MCF 10A (cell line): ENCODE data around the gene HMMR. TPM values are rescaled to one million over a fixed set of nuclear protein-coding genes. Genes with fewer than 3 reads are reported as not detected.

ENCODE experiments used
- BruUV-seq: library from RNA; stranded (reverse); fragments of 400-500 nt; replicated peaks from 2 replicates; lab custom pipeline; 2021; lab: Mats Ljungman, UMichigan
- CTCF ChIA-PET: fragments of 300-600 bp; sonication (Branson Sonifier 250); formaldehyde crosslinking; extraction: SDS; loops from one replicate; lab custom pipeline; 2021; ENCODE audit warnings: antibody characterized with exemption, inconsistent platforms; lab: Yijun Ruan, JAX
- POLR2A ChIA-PET: fragments of 300-600, 350-650 bp; sonication (Branson Sonifier 250); formaldehyde crosslinking; extraction: SDS; loops from one replicate; lab custom pipeline; 2020; ENCODE audit warnings: antibody characterized with exemption, inconsistent platforms; lab: Yijun Ruan, JAX
- DNase-seq: peaks from one replicate; pipeline ENCODE4 v3.0.0-alpha.2; 2018; ENCODE audit not compliant: unreplicated experiment
- H3K27ac Mint-ChIP-seq: one replicate; pipeline ENCODE4 v1.8.0; 2022; ENCODE audit warnings: mild to moderate bottlenecking, low read depth, mixed read lengths; ENCODE audit not compliant: unreplicated experiment
- H3K27me3 Mint-ChIP-seq: one replicate; pipeline ENCODE4 v1.8.0; 2022; ENCODE audit warnings: mixed read lengths; ENCODE audit not compliant: insufficient read depth, unreplicated experiment
- H3K36me3 Mint-ChIP-seq: one replicate; pipeline ENCODE4 v1.8.0; 2022; ENCODE audit warnings: mild to moderate bottlenecking, moderate library complexity, mixed read lengths; ENCODE audit not compliant: insufficient read depth, unreplicated experiment
- H3K4me1 Mint-ChIP-seq: one replicate; pipeline ENCODE4 v1.8.0; 2022; ENCODE audit warnings: mixed read lengths; ENCODE audit not compliant: insufficient read depth, unreplicated experiment
- H3K4me3 Mint-ChIP-seq: one replicate; pipeline ENCODE4 v1.8.0; 2022; ENCODE audit warnings: mild to moderate bottlenecking, moderate library complexity, mixed read lengths; ENCODE audit not compliant: unreplicated experiment
- H3K9me3 Mint-ChIP-seq: one replicate; pipeline ENCODE4 v1.8.0; 2022; ENCODE audit warnings: mixed read lengths; ENCODE audit not compliant: unreplicated experiment
- CTCF ChIP-seq: fragments of 200-600 bp; IDR thresholded peaks from one replicate; pipeline ENCODE4 v1.8.0; 2022; ENCODE audit warnings: antibody characterized with exemption, mild to moderate bottlenecking; ENCODE audit not compliant: unreplicated experiment
- intact Hi-C: fragments of 100-400 bp; cut with micrococcal nuclease; formaldehyde crosslinking; loops from 2 replicates; pipeline ENCODE4 v1.14.1; 2022
- total RNA-seq: library from RNA; stranded (reverse); gene quantifications from 2 replicates; pipeline ENCODE4 v1.2.3, GENCODE V29; 2022

The HMMR gene
- total RNA-seq, 1 experiment from 2014 or later: 43.5 TPM

GRCh38 chr5:163444526-163444925 lies 15.9 kb upstream of the HMMR start:
- ChIA-PET POLR2A (interaction anchor here (0.8 to 9.3 kb wide), 4 partner anchors 9 to 58 kb away, joined by 3 to 392 read pairs (median 3); partner anchors contain the start of genes HMMR and NUDCD2), CTCF (no interaction called here)
- DNase-seq: no peak
- H3K4me3 Mint-ChIP-seq: no peak overlapping the region
- peaks cover 15% of the 10 kb centered on the region for H3K4me1 Mint-ChIP-seq
- no peaks in the 10 kb centered on the region for H3K27me3 Mint-ChIP-seq
- no peak overlapping the region for H3K27ac Mint-ChIP-seq
- intact Hi-C loops: no loop called here
- H3K36me3 Mint-ChIP-seq: peaks cover 100% of the 10 kb centered on the region
- BruUV-seq: no TSS peak
- TF ChIP-seq CTCF: no peak
- H3K9me3 Mint-ChIP-seq: no peaks in the 10 kb centered on the region

- intact Hi-C loops: no loop called here
- no peak for DNase-seq
- Mint-ChIP-seq H3K4me3 (no peak overlapping the region), H3K9me3 (no peaks in the 10 kb centered on the region), H3K4me1 (peaks cover 7% of the 10 kb centered on the region), H3K27ac (no peak overlapping the region), H3K36me3 (peaks cover 99% of the 10 kb centered on the region), H3K27me3 (no peaks in the 10 kb centered on the region)
- BruUV-seq: no TSS peak
- CTCF ChIA-PET: interaction anchor here (0.6 kb wide), 1 partner anchor 36 kb away, joined by 3 read pairs; no protein-coding TSS in a partner anchor
- TF ChIP-seq CTCF: no peak
- POLR2A ChIA-PET: interaction anchor here (0.8 to 9.3 kb wide), 5 partner anchors 9 to 60 kb away, joined by 3 to 392 read pairs (median 3); partner anchors contain the start of genes HMMR, MAT2B and NUDCD2
These were observed 15.1 kb upstream of the HMMR start for GRCh38 chr5:163445345-163445744.

- no peak for TF ChIP-seq CTCF
- no TSS peak for BruUV-seq
- no peaks in the 10 kb centered on the region for H3K4me1 Mint-ChIP-seq
- H3K36me3 Mint-ChIP-seq: peaks cover 99% of the 10 kb centered on the region
- no peak for DNase-seq
- H3K9me3 Mint-ChIP-seq: no peaks in the 10 kb centered on the region
- no peak overlapping the region for H3K4me3 Mint-ChIP-seq
- ChIA-PET POLR2A (interaction anchor here (1.2 to 5.4 kb wide), 4 partner anchors 8 to 56 kb away, joined by 5 to 80 read pairs (median 28); partner anchors contain the start of genes CCNG1, HMMR and NUDCD2), CTCF (interaction anchor here (0.6 to 0.7 kb wide), 3 partner anchors 43 to 255 kb away, joined by 3 to 4 read pairs (median 3); partner anchors contain the start of gene MAT2B)
- intact Hi-C loops: no loop called here
- H3K27ac Mint-ChIP-seq: peak overlapping the region; percentile 23
- H3K27me3 Mint-ChIP-seq: no peaks in the 10 kb centered on the region
These were observed 13.2 kb upstream of the HMMR start for GRCh38 chr5:163447191-163447590.

- no peaks in the 10 kb centered on the region for H3K4me1 Mint-ChIP-seq
- BruUV-seq: no TSS peak
- ChIA-PET CTCF (interaction anchor here (0.6 to 1.5 kb wide), 4 partner anchors 13 to 255 kb away, joined by 3 to 4 read pairs (median 4); partner anchors contain the start of gene MAT2B), POLR2A (interaction anchor here (1.2 to 5.4 kb wide), 5 partner anchors 9 to 60 kb away, joined by 5 to 80 read pairs (median 13); partner anchors contain the start of genes CCNG1, HMMR and NUDCD2)
- DNase-seq: no peak
- H3K4me3 Mint-ChIP-seq: no peak overlapping the region
- no peaks in the 10 kb centered on the region for H3K27me3 Mint-ChIP-seq
- intact Hi-C loops: no loop called here
- no peaks in the 10 kb centered on the region for H3K9me3 Mint-ChIP-seq
- no peak overlapping the region for H3K27ac Mint-ChIP-seq
- TF ChIP-seq CTCF: no peak
- H3K36me3 Mint-ChIP-seq: peaks cover 99% of the 10 kb centered on the region
These were observed 12.6 kb upstream of the HMMR start for GRCh38 chr5:163447875-163448274.
